GM18861 (cell line): ENCODE measurements around the gene PLEKHA6.
A peak's percentile ranks its signal among the peaks of the same experiment; 100 is the strongest.

Source experiments
- ATAC-seq: cut with Tn5 transposase; IDR thresholded peaks from one replicate; pipeline ENCODE4 v1.9.1; 2021; ENCODE audit not compliant: unreplicated experiment

The PLEKHA6 gene

GRCh38 chr1:204216880-204217647 lies 142.7 kb downstream of the PLEKHA6 start:
- no peak for ATAC-seq

- ATAC-seq: no peak
Observed at GRCh38 chr1:204216236-204216635, 143.5 kb downstream of the PLEKHA6 start.

GRCh38 chr1:204213668-204214662 lies 145.8 kb downstream of the PLEKHA6 start, which contains the start of gene GOLT1A:
GOLT1A (minus strand) TSS chr1:204213988; CDS start chr1:204213906, 82 bp downstream.
- ATAC-seq: peak; percentile 52

GRCh38 chr1:204212715-204213114 lies 147.0 kb downstream of the PLEKHA6 start:
- no peak for ATAC-seq

GRCh38 chr1:204211046-204211445 lies 148.7 kb downstream of the PLEKHA6 start:
- ATAC-seq: no peak

GRCh38 chr1:204207136-204207616 lies 152.6 kb downstream of the PLEKHA6 start:
- no peak for ATAC-seq

- ATAC-seq: no peak
Observed at GRCh38 chr1:204206121-204206520, 153.6 kb downstream of the PLEKHA6 start.

GRCh38 chr1:204205486-204205885 lies 154.2 kb downstream of the PLEKHA6 start:
- ATAC-seq: no peak

GRCh38 chr1:204204944-204205343 lies 154.8 kb downstream of the PLEKHA6 start:
- no peak for ATAC-seq

- ATAC-seq: no peak
Observed at GRCh38 chr1:204203206-204203767, 156.4 kb downstream of the PLEKHA6 start.

- no peak for ATAC-seq
Observed at GRCh38 chr1:204202481-204202880, 157.2 kb downstream of the PLEKHA6 start.

- no peak for ATAC-seq
Observed at GRCh38 chr1:204201348-204202040, 158.2 kb downstream of the PLEKHA6 start.

- ATAC-seq: no peak
Observed at GRCh38 chr1:204199579-204199978, 160.2 kb downstream of the PLEKHA6 start.

- no peak for ATAC-seq
Observed at GRCh38 chr1:204198348-204199340, 161.1 kb downstream of the PLEKHA6 start.

- ATAC-seq: no peak
Observed at GRCh38 chr1:204197068-204197467, 162.7 kb downstream of the PLEKHA6 start.

GRCh38 chr1:204196068-204196795 lies 163.5 kb downstream of the PLEKHA6 start, which contains the start of gene KISS1:
KISS1 (minus strand) TSS chr1:204196491; CDS start chr1:204192876, 3,615 bp downstream.
- ATAC-seq: no peak

- ATAC-seq: no peak
Observed at GRCh38 chr1:204194771-204195170, 165.0 kb downstream of the PLEKHA6 start.

GRCh38 chr1:204194080-204194479 lies 165.6 kb downstream of the PLEKHA6 start:
- ATAC-seq: no peak
